DMS153 treated with DMSO at 0.1 percent for 48 hours (cell line): Measurements from ENCODE around the gene LOXL1.

Experiments
- DNase-seq: peaks from one replicate; lab custom pipeline; 2025; ENCODE audit not compliant: unreplicated experiment; lab: John Stamatoyannopoulos, UW

Gene LOXL1

GRCh38 chr15:73899197-73900094 lies 26.8 kb upstream of the LOXL1 start:
- no peak for DNase-seq

GRCh38 chr15:73900095-73900712 lies 26.1 kb upstream of the LOXL1 start:
- DNase-seq: no peak

- DNase-seq: no peak
Measured at GRCh38 chr15:73901126-73901810, 25.0 kb upstream of the LOXL1 start.

- no peak for DNase-seq
Measured at GRCh38 chr15:73902121-73903020, 23.9 kb upstream of the LOXL1 start.

GRCh38 chr15:73904026-73904815 lies 22.0 kb upstream of the LOXL1 start:
- no peak for DNase-seq

GRCh38 chr15:73905225-73905827 lies 20.9 kb upstream of the LOXL1 start:
- no peak for DNase-seq

GRCh38 chr15:73906346-73907034 lies 19.8 kb upstream of the LOXL1 start:
- no peak for DNase-seq

- no peak for DNase-seq
Measured at GRCh38 chr15:73907035-73907408, 19.2 kb upstream of the LOXL1 start.

- DNase-seq: no peak
Measured at GRCh38 chr15:73908030-73908821, 18.0 kb upstream of the LOXL1 start.

- DNase-seq: no peak
Measured at GRCh38 chr15:73908822-73909122, 17.5 kb upstream of the LOXL1 start.

- DNase-seq: no peak
Measured at GRCh38 chr15:73909651-73910050, 16.6 kb upstream of the LOXL1 start.

GRCh38 chr15:73910522-73911303 lies 15.5 kb upstream of the LOXL1 start:
- DNase-seq: no peak

- DNase-seq: no peak
Measured at GRCh38 chr15:73912030-73912596, 14.1 kb upstream of the LOXL1 start.

- no peak for DNase-seq
Measured at GRCh38 chr15:73914145-73914544, 12.1 kb upstream of the LOXL1 start.

- DNase-seq: no peak
Measured at GRCh38 chr15:73915082-73915481, 11.2 kb upstream of the LOXL1 start.

GRCh38 chr15:73918784-73919183 lies 7.5 kb upstream of the LOXL1 start:
- no peak for DNase-seq

GRCh38 chr15:73919706-73920105 lies 6.6 kb upstream of the LOXL1 start:
- no peak for DNase-seq
